Astrocyte (in vitro differentiated cells and primary cell): ENCODE measurements around the gene CAGE1. TPM values are rescaled to one million over a fixed set of nuclear protein-coding genes. Genes with fewer than 3 reads are reported as not detected.

ENCODE experiments used
- DNase-seq: peaks from one replicate; pipeline ENCODE4 v3.0.0-alpha.2; 2010; ENCODE audit warnings: low read depth
- FAIRE-seq: peaks from 2 replicates; lab custom pipeline; 2011; peaks lifted over from hg19 to GRCh38; lab: Jason Lieb, UNC
- H2AFZ ChIP-seq: 2 replicates; pipeline ENCODE4 v1.6.0; 2012; ENCODE audit warnings: low read depth, low read length, inconsistent platforms
- H3K27ac ChIP-seq: 2 replicates; pipeline ENCODE4 v1.5.1; 2011; ENCODE audit warnings: low read depth, low read length, inconsistent platforms
- H3K27me3 ChIP-seq: 2 replicates; pipeline ENCODE4 v1.6.0; 2011; ENCODE audit warnings: low read length, inconsistent platforms; ENCODE audit not compliant: insufficient read depth
- H3K36me3 ChIP-seq: 2 replicates; pipeline ENCODE4 v1.5.1; 2011; ENCODE audit warnings: low read length, inconsistent platforms; ENCODE audit not compliant: insufficient read depth
- H3K4me1 ChIP-seq: 2 replicates; pipeline ENCODE4 v1.5.1; 2011; ENCODE audit warnings: low read length, inconsistent platforms; ENCODE audit not compliant: insufficient read depth
- H3K4me2 ChIP-seq: 2 replicates; pipeline ENCODE4 v1.6.0; 2012; ENCODE audit warnings: low read length, inconsistent platforms
- H3K4me3 ChIP-seq: 2 replicates; pipeline ENCODE4 v1.5.1; 2011; ENCODE audit warnings: low read depth, mild to moderate bottlenecking, low read length, inconsistent platforms; ENCODE audit not compliant: insufficient read depth
- H3K79me2 ChIP-seq: 2 replicates; pipeline ENCODE4 v1.6.0; 2012; ENCODE audit warnings: mild to moderate bottlenecking, low read length, inconsistent platforms; ENCODE audit not compliant: insufficient read depth
- H3K9ac ChIP-seq: 2 replicates; pipeline ENCODE4 v1.6.0; 2012; ENCODE audit warnings: mild to moderate bottlenecking, low read length, inconsistent platforms
- H3K9me3 ChIP-seq: 2 replicates; pipeline ENCODE4 v1.5.1; 2012; ENCODE audit warnings: low read depth, mild to moderate bottlenecking, low read length, inconsistent platforms; ENCODE audit not compliant: insufficient read depth
- H4K20me1 ChIP-seq: 2 replicates; pipeline ENCODE4 v1.6.0; 2012; ENCODE audit warnings: low read length, inconsistent platforms; ENCODE audit not compliant: insufficient read depth
- H3K27ac Mint-ChIP-seq: one replicate; pipeline ENCODE4 v1.8.0; 2021; ENCODE audit warnings: mild to moderate bottlenecking, mixed read lengths; ENCODE audit not compliant: unreplicated experiment
- H3K27me3 Mint-ChIP-seq: one replicate; pipeline ENCODE4 v1.8.0; 2021; ENCODE audit warnings: low read depth, mixed read lengths; ENCODE audit not compliant: unreplicated experiment
- H3K36me3 Mint-ChIP-seq: one replicate; pipeline ENCODE4 v1.8.0; 2021; ENCODE audit warnings: low read depth, mixed read lengths; ENCODE audit not compliant: unreplicated experiment
- H3K4me1 Mint-ChIP-seq: one replicate; pipeline ENCODE4 v1.8.0; 2021; ENCODE audit warnings: low read depth, mixed read lengths; ENCODE audit not compliant: unreplicated experiment
- H3K4me3 Mint-ChIP-seq: one replicate; pipeline ENCODE4 v1.8.0; 2021; ENCODE audit warnings: mild to moderate bottlenecking, moderate library complexity, mixed read lengths; ENCODE audit not compliant: unreplicated experiment
- H3K9me3 Mint-ChIP-seq: one replicate; pipeline ENCODE4 v1.8.0; 2021; ENCODE audit warnings: mild to moderate bottlenecking, mixed read lengths; ENCODE audit not compliant: unreplicated experiment
- CTCF ChIP-seq: IDR thresholded peaks from 2 replicates; pipeline ENCODE4 v1.5.1; 2011; ENCODE audit warnings: low read depth, mild to moderate bottlenecking, inconsistent platforms, low read length, moderate library complexity; ENCODE audit not compliant: insufficient read depth
- EZH2 ChIP-seq: IDR thresholded peaks from 2 replicates; pipeline ENCODE4 v1.6.1; 2012; ENCODE audit warnings: mild to moderate bottlenecking, low read length, inconsistent platforms; ENCODE audit not compliant: insufficient read depth
- total RNA-seq: library from RNA; stranded (reverse); gene quantifications from 2 replicates; pipeline ENCODE4 v1.2.1, GENCODE V29; 2021

The CAGE1 gene
- total RNA-seq, 1 donor from 2014 or later: 0.30 TPM

DNA sequence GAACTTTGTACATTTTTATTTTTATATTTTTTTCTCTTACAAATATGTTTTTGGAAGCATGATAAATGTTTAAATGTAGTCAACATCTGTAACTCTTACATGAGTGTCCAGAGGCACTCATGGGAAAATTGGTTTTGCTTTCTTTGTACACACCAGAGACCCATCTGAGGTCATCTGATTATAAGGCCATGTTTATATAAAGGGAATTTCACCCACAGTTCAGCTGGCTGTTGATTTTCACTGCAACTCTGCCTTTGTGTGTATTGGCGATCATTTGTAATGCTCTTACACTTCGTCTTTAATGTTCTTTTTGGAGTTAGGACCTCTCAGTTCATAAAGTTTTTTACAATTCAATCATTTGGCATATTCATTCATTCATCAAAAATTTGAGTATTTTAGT lies 28.1 kb upstream of the CAGE1 start:
- no peak overlapping the region for H3K9ac ChIP-seq
- Mint-ChIP-seq H3K27ac (no peak overlapping the region), H3K4me1 (peaks cover 20% of the 10 kb centered on the region), H3K9me3 (no peaks in the 10 kb centered on the region), H3K4me3 (no peak overlapping the region), H3K36me3 (peaks cover 11% of the 10 kb centered on the region), H3K27me3 (no peaks in the 10 kb centered on the region)
- H2AFZ ChIP-seq: no peak overlapping the region
- TF ChIP-seq CTCF: no peak
- TF ChIP-seq EZH2: no peak
- H4K20me1 ChIP-seq: no peaks in the 10 kb centered on the region
- no peak overlapping the region for H3K4me2 ChIP-seq
- no peak for DNase-seq
- peaks cover 34% of the 10 kb centered on the region for H3K36me3 ChIP-seq
- no peak for FAIRE-seq
- no peaks in the 10 kb centered on the region for H3K79me2 ChIP-seq
- peaks cover 4% of the 10 kb centered on the region for H3K4me1 ChIP-seq
- H3K27ac ChIP-seq: no peak overlapping the region
- H3K27me3 ChIP-seq: no peaks in the 10 kb centered on the region
- no peak overlapping the region for H3K4me3 ChIP-seq
- no peaks in the 10 kb centered on the region for H3K9me3 ChIP-seq

- H3K27me3 ChIP-seq: no peaks in the 10 kb centered on the region
- no peak overlapping the region for H3K4me3 ChIP-seq
- H3K4me3 Mint-ChIP-seq: no peak overlapping the region
- H3K36me3 ChIP-seq: peaks cover 48% of the 10 kb centered on the region
- H3K9ac ChIP-seq: no peak overlapping the region
- H3K4me1 ChIP-seq: peaks cover 4% of the 10 kb centered on the region
- no peak overlapping the region for H3K4me2 ChIP-seq
- DNase-seq (peak; percentile 62), FAIRE-seq (no peak)
- H2AFZ ChIP-seq: no peak overlapping the region
- H3K27ac Mint-ChIP-seq: peak overlapping the region; percentile 26
- H3K79me2 ChIP-seq: no peaks in the 10 kb centered on the region
- TF ChIP-seq CTCF (no peak), EZH2 (no peak)
- peaks cover 11% of the 10 kb centered on the region for H3K36me3 Mint-ChIP-seq
- H4K20me1 ChIP-seq: no peaks in the 10 kb centered on the region
- no peak overlapping the region for H3K27ac ChIP-seq
- H3K9me3 Mint-ChIP-seq: no peaks in the 10 kb centered on the region
- H3K4me1 Mint-ChIP-seq: peaks cover 20% of the 10 kb centered on the region
- H3K27me3 Mint-ChIP-seq: no peaks in the 10 kb centered on the region
- no peaks in the 10 kb centered on the region for H3K9me3 ChIP-seq
Measured at GRCh38 chr6:7414811-7415210, 25.3 kb upstream of the CAGE1 start.

DNA sequence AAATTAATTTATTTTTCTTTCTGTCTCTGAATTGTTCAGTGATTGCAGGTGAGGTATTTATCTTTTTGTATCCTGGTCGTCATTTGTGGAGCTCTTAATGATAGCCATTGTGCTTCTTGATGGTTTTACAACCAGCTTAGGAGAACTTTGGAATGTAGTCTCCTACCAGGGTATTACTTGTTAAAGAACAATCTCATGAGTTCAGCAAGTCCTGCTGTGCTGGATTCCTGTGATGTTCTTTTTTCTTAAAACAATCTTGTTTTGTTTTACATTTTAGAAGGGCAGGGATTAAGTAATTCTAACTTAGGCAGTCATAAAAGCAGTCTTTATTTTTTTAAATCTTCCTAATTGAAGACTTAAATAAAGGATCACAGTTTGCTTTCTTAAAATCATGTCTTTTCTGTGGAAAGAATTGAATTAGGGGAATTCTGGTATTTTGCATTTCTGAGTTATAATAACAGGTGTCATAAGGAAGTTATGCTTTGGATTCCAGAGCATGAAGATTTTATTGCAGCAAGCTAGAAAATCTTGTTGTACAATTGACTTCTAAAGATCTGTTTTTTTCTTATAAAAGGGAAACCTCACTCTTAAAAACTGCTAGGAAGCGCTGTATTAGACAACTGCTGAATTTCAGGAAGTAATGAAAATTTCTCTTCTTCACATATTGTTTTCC lies 23.7 kb upstream of the CAGE1 start:
- DNase-seq (no peak), FAIRE-seq (no peak)
- TF ChIP-seq CTCF (no peak), EZH2 (no peak)
- H3K4me2 ChIP-seq: no peak overlapping the region
- no peak overlapping the region for H3K9ac ChIP-seq
- no peak overlapping the region for H3K4me3 Mint-ChIP-seq
- H2AFZ ChIP-seq: no peak overlapping the region
- H4K20me1 ChIP-seq: no peaks in the 10 kb centered on the region
- no peaks in the 10 kb centered on the region for H3K9me3 ChIP-seq
- H3K9me3 Mint-ChIP-seq: no peaks in the 10 kb centered on the region
- H3K79me2 ChIP-seq: no peaks in the 10 kb centered on the region
- no peaks in the 10 kb centered on the region for H3K27me3 ChIP-seq
- H3K4me3 ChIP-seq: no peak overlapping the region
- H3K4me1 Mint-ChIP-seq: peaks cover 17% of the 10 kb centered on the region
- H3K27ac Mint-ChIP-seq: no peak overlapping the region
- H3K36me3 Mint-ChIP-seq: peaks cover 11% of the 10 kb centered on the region
- no peak overlapping the region for H3K27ac ChIP-seq
- peaks cover 53% of the 10 kb centered on the region for H3K36me3 ChIP-seq
- H3K27me3 Mint-ChIP-seq: no peaks in the 10 kb centered on the region
- H3K4me1 ChIP-seq: peaks cover 4% of the 10 kb centered on the region
